Parathyroid adenoma (tissue), 2 donors: Measurements from ENCODE around the gene C8G.

ENCODE experiments used
- H2AFZ ChIP-seq: fragments of 300-600 bp; sonication (generic); one replicate; pipeline ENCODE4 v1.7.0; 2017; ENCODE audit warnings: antibody characterized with exemption, mild to moderate bottlenecking
- H3K27ac ChIP-seq: fragments of 300-600 bp; sonication (generic); one replicate; pipeline ENCODE4 v1.7.0; 2017
- H3K27me3 ChIP-seq: fragments of 300-600 bp; sonication (generic); one replicate; pipeline ENCODE4 v1.7.0; 2017; ENCODE audit warnings: low read length; ENCODE audit not compliant: control insufficient read depth, insufficient read depth
- H3K36me3 ChIP-seq: fragments of 300-600 bp; sonication (generic); one replicate; pipeline ENCODE4 v1.7.0; 2017; ENCODE audit warnings: low read length; ENCODE audit not compliant: control insufficient read depth, insufficient read depth
- H3K4me1 ChIP-seq: fragments of 300-600 bp; sonication (generic); one replicate; pipeline ENCODE4 v1.7.0; 2017; ENCODE audit warnings: control low read depth
- H3K4me2 ChIP-seq: fragments of 300-600 bp; sonication (generic); one replicate; pipeline ENCODE4 v1.7.0; 2017; ENCODE audit warnings: low read length
- H3K4me3 ChIP-seq: fragments of 300-600 bp; sonication (generic); one replicate; pipeline ENCODE4 v1.7.0; 2017; ENCODE audit warnings: low read depth, low read length
- H3K79me2 ChIP-seq: fragments of 300-600 bp; sonication (generic); one replicate; pipeline ENCODE4 v1.7.0; 2017; ENCODE audit warnings: control low read depth
- H3K9ac ChIP-seq: fragments of 300-600 bp; sonication (generic); one replicate; pipeline ENCODE4 v1.7.0; 2017; ENCODE audit warnings: mild to moderate bottlenecking
- H3K9me3 ChIP-seq: fragments of 300-600 bp; sonication (generic); one replicate; pipeline ENCODE4 v1.7.0; 2017; ENCODE audit warnings: low read length; ENCODE audit not compliant: control insufficient read depth
- TF ChIP-seq, protein P1 (sequence below): fragments of 300-600 bp; sonication (generic); IDR thresholded peaks from one replicate; pipeline ENCODE4 v1.7.0; 2017; ENCODE audit warnings: antibody characterized with exemption, mild to moderate bottlenecking
- donor health status: primary hyperparathyroidism.

C8G gene

DNA sequence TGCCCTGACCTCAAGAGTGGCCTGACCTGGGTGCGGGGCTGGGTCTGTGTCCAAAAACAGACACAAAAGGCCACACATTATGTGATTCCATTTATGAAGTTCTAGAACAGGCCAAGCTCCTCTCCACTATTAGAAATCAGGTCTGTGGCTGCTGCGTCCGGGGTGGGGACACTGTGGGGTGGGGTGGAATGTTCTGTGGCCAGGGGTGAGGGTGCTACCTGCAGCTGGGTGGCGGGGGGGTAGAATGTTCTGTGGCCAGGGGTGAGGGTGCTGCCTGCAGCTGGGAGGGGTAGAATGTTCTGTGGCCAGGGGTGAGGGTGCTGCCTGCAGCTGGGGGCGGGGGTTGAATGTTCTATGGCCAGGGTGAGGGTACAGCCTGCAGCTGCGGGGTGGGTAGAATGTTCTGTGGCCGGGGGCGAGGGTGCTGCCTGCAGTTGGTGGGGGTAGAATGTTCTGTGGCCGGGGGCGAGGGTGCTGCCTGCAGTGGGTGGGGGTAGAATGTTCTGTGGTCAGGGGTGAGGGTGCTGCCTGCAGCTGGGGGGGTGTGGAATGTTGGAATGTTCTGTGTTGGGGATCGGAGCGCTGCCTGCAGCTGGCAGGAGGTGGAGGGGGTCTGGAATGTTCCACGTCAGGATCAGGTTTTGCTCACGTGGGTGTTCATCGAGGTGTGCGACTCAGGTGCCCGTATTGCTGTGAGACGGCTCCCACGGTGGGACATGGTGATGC lies 15.3 kb downstream of the C8G start:
- Histone ChIP-seq H3K27ac (no peak overlapping the region), H3K4me3 (no peak overlapping the region), H3K9ac (no peak overlapping the region), H3K79me2 (no peaks in the 10 kb centered on the region), H3K4me2 (no peak overlapping the region), H3K9me3 (no peaks in the 10 kb centered on the region), H3K36me3 (no peaks in the 10 kb centered on the region), H3K27me3 (no peaks in the 10 kb centered on the region), H2AFZ (no peak overlapping the region), H3K4me1 (no peaks in the 10 kb centered on the region)
- TF ChIP-seq, protein P1, sequence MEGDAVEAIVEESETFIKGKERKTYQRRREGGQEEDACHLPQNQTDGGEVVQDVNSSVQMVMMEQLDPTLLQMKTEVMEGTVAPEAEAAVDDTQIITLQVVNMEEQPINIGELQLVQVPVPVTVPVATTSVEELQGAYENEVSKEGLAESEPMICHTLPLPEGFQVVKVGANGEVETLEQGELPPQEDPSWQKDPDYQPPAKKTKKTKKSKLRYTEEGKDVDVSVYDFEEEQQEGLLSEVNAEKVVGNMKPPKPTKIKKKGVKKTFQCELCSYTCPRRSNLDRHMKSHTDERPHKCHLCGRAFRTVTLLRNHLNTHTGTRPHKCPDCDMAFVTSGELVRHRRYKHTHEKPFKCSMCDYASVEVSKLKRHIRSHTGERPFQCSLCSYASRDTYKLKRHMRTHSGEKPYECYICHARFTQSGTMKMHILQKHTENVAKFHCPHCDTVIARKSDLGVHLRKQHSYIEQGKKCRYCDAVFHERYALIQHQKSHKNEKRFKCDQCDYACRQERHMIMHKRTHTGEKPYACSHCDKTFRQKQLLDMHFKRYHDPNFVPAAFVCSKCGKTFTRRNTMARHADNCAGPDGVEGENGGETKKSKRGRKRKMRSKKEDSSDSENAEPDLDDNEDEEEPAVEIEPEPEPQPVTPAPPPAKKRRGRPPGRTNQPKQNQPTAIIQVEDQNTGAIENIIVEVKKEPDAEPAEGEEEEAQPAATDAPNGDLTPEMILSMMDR = no peak

DNA sequence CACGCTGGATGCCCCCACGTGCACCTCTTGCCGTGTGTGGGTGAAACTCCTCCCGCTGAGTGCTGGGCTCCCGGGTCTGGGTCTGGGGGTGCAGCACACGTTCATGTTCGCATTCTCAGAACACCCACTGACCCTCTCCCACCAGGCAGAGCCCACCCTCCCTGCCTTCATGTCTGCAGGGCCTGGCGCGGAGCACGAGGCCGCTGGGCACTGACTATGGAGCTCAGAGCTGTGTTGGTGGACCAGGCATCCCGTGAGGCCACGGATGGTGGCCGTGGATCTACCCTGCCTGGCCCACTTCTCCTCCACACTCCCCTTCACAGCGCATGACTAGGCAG lies 15.9 kb downstream of the C8G start:
- Histone ChIP-seq H3K9me3 (no peaks in the 10 kb centered on the region), H3K27me3 (no peaks in the 10 kb centered on the region), H3K4me1 (no peaks in the 10 kb centered on the region), H3K9ac (no peak overlapping the region), H2AFZ (no peak overlapping the region), H3K36me3 (no peaks in the 10 kb centered on the region), H3K4me3 (no peak overlapping the region), H3K79me2 (no peaks in the 10 kb centered on the region), H3K27ac (no peak overlapping the region), H3K4me2 (no peak overlapping the region)
- TF ChIP-seq, protein P1 = no peak

DNA sequence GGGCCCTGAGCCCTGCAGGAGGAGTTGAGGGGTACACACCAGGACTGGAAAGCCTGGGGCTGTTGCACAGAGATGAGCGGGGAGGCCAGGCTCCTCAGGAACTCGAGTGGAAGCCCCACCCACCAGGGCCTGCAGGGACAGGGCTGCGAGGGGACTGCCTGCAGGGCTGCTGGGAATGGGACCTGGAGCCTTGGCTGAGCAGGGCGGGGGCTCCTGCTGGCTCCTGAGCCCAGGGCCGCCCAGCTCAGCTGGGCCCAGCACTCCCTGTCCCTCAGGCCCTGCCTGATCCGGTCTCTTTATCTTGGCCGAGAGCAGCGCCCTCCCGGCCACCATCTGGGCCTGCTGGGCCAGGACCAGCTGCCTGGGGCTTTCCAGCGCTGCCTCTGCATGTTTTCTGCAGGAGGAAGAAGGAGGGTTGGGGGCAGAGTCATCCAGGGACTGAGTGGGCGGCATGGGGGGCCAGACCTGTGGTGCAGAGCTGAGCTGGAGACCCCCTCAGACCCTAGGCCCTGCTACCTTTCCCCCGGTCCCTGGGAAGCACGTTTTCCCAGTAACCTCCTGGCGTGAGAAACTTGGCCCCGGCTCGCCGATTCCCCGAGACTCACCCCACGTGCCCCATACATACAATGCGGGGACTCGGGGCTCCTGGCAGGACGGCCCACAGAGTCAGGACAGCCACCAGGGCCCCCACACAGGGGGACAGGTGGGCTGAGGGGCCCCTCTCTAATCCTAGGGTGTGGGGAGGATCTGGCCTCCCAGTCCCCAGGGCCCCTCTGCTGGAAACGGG lies 16.4 kb downstream of the C8G start:
- no peaks in the 10 kb centered on the region for H3K4me1 ChIP-seq
- no peaks in the 10 kb centered on the region for H3K27me3 ChIP-seq
- no peak overlapping the region for H3K9ac ChIP-seq
- H3K36me3 ChIP-seq = no peaks in the 10 kb centered on the region
- no peaks in the 10 kb centered on the region for H3K9me3 ChIP-seq
- no peak overlapping the region for H3K27ac ChIP-seq
- TF ChIP-seq, protein P1 = no peak
- H2AFZ ChIP-seq = no peak overlapping the region
- no peak overlapping the region for H3K4me3 ChIP-seq
- H3K79me2 ChIP-seq = no peaks in the 10 kb centered on the region
- no peak overlapping the region for H3K4me2 ChIP-seq

DNA sequence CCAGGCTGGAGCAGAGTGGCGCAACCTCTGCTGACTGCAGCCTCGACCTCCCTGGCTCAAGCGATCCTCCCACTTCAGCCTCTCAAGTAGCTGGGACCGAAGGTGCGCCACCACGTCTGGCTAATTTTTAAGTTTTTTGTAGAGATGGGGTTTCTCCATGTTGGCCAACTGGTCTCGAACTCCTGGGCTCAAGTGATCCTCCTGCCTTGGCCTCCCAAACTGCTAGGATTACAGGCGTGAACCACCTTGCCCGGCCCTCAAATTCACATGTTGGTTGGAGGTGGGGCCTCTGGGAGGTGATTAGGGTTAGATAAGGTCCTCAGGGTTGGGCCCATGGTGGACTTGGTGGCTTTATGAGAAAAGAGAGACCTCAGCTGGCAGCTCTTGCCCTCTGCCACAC lies 17.1 kb downstream of the C8G start:
- Histone ChIP-seq H3K4me1 (no peaks in the 10 kb centered on the region), H3K9me3 (no peaks in the 10 kb centered on the region), H3K36me3 (no peaks in the 10 kb centered on the region), H3K9ac (no peak overlapping the region), H3K79me2 (no peaks in the 10 kb centered on the region), H3K27ac (no peak overlapping the region), H3K4me2 (no peak overlapping the region), H3K4me3 (no peak overlapping the region), H3K27me3 (no peaks in the 10 kb centered on the region), H2AFZ (no peak overlapping the region)
- TF ChIP-seq, protein P1 = no peak
